Colonic mucosa (tissue), 4 donors: ENCODE measurements around the gene DLX4. TPM values are rescaled to one million over a fixed set of nuclear protein-coding genes. Genes with fewer than 3 reads are reported as not detected.

Source experiments
- DNase-seq: peaks from one replicate; pipeline ENCODE4 v3.0.0-alpha.2; 2020
- H3K27ac ChIP-seq: fragments of 200-600 bp; one replicate; pipeline ENCODE4 v1.8.0; 2021
- H3K27me3 ChIP-seq: fragments of 200-600 bp; one replicate; pipeline ENCODE4 v1.8.0; 2021
- H3K36me3 ChIP-seq: fragments of 200-600 bp; one replicate; pipeline ENCODE4 v1.8.0; 2021
- H3K4me1 ChIP-seq: fragments of 200-600 bp; one replicate; pipeline ENCODE4 v1.8.0; 2021; ENCODE audit warnings: mild to moderate bottlenecking
- H3K4me3 ChIP-seq: fragments of 200-600 bp; one replicate; pipeline ENCODE4 v1.8.0; 2021
- H3K9ac ChIP-seq, 2 donors: one replicate each; pipeline ENCODE4 v1.7.0; 2013; ENCODE audit warnings: control low read depth in 2 of 2, low read depth in 2 of 2, low read length in 2 of 2
- H3K9me3 ChIP-seq: fragments of 200-600 bp; one replicate; pipeline ENCODE4 v1.8.0; 2021
- CTCF ChIP-seq: fragments of 200-600 bp; IDR thresholded peaks from one replicate; pipeline ENCODE4 v1.8.0; 2022; ENCODE audit warnings: antibody characterized with exemption, mild to moderate bottlenecking
- intact Hi-C: fragments of 100-400 bp; cut with DNase I; formaldehyde crosslinking; loops from one replicate; pipeline ENCODE4 v1.14.1; 2022
- total RNA-seq, 2 donors: library from RNA; stranded (reverse); fragmentation: NEBNext Ultra II Directional in 1 of 2; extraction: Animal tissue kit (Norgen Biotek cat#: 25700) in 1 of 2; gene quantifications; one replicate each; pipeline ENCODE4 v1.2.1, GENCODE V29; 2021
- donor health status: healthy.
- donor health status: DM: no; HTN: no; CAD: no.
- donor health status: DM: no; HTN: no; CAD: no.

The DLX4 gene
- total RNA-seq, 2 donors from 2014 or later = 0.49 TPM; not detected in 1

DNA sequence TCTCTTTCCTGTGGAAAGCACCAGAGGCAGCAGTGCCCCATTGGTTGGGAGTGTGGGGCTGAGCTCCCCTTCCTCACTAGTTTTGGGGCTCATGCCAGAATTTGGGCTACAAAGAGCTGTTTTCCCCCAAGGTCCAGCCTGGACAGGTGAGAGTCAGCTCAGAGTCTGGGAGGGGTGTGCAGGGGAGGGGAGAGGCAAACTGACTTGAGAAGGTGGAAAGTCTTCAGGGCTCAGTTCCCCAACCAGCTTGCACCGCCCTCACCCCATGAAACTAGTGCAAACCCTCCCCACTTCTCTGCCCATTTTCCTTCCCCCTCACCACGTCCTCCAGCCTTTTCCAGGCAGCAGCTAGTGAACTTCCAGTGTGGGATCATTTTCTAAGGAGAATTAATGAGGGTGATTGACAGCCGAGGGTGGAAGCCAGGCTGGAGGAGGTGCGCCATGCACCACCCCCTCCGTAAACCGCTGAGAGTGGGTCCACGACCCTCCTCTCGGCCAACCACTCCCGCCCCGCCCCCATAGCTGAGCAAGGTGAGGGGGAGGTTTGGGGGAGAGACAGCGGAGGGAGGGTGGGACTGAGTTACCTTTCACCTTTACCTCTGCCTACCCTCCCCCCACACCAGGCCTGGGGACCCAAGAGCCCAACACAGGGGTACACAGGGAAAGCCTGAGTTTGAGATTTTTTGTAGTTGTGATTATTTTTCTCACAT, 6.2 kb upstream of the DLX4 start:
- peaks cover 50% of the 10 kb centered on the region for H3K27me3 ChIP-seq
- no peak for TF ChIP-seq CTCF

DNA sequence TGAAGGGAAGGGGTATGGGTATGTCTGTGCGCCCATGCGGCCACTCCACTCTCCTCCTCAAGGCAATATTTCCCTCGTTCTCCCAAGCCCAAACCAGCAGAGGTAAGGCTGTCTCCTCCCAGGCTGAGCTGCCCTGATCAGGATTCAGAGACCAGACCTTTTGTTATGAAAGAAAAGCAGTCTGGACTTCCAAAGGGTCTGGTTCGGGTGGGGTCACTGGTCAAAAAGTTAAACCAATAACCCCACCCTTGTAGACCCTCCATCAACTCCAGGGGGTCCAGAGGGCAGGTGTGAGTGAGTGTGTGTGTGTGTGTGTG, 5.7 kb upstream of the DLX4 start:
- intact Hi-C loops = no loop called here
- no peak for DNase-seq
- Histone ChIP-seq H3K27me3 (peaks cover 55% of the 10 kb centered on the region), H3K4me3 (no peak overlapping the region), H3K9ac (no peak overlapping the region), H3K27ac (no peak overlapping the region), H3K9me3 (no peaks in the 10 kb centered on the region), H3K36me3 (no peaks in the 10 kb centered on the region), H3K4me1 (peaks cover 4% of the 10 kb centered on the region)
- no peak for TF ChIP-seq CTCF

More for the DNA sequence above, 6.2 kb upstream of the DLX4 start:
- Histone ChIP-seq H3K27ac (no peak overlapping the region), H3K4me1 (peaks cover 4% of the 10 kb centered on the region), H3K9me3 (no peaks in the 10 kb centered on the region), H3K9ac (no peak overlapping the region), H3K4me3 (no peak overlapping the region), H3K36me3 (no peaks in the 10 kb centered on the region)
- DNase-seq = no peak
- intact Hi-C loops = no loop called here

GRCh38 chr17:49963626-49964302, 5.2 kb upstream of the DLX4 start:
- intact Hi-C loops = no loop called here
- Histone ChIP-seq H3K36me3 (no peaks in the 10 kb centered on the region), H3K27me3 (peaks cover 58% of the 10 kb centered on the region), H3K27ac (no peak overlapping the region), H3K4me3 (no peak overlapping the region), H3K9me3 (no peaks in the 10 kb centered on the region), H3K4me1 (peaks cover 4% of the 10 kb centered on the region), H3K9ac (no peak overlapping the region)
- no peak for DNase-seq
- TF ChIP-seq CTCF = no peak

GRCh38 chr17:49964303-49964768, 4.7 kb upstream of the DLX4 start:
- no peak for TF ChIP-seq CTCF
- Histone ChIP-seq H3K9ac (no peak overlapping the region), H3K27ac (no peak overlapping the region), H3K27me3 (peaks cover 64% of the 10 kb centered on the region), H3K4me3 (no peak overlapping the region), H3K36me3 (no peaks in the 10 kb centered on the region), H3K4me1 (peaks cover 8% of the 10 kb centered on the region), H3K9me3 (no peaks in the 10 kb centered on the region)
- intact Hi-C loops = no loop called here
- no peak for DNase-seq

GRCh38 chr17:49964769-49965523, 4.0 kb upstream of the DLX4 start:
- H3K4me3 ChIP-seq = no peak overlapping the region
- H3K27me3 ChIP-seq = peaks cover 70% of the 10 kb centered on the region
- no peak for TF ChIP-seq CTCF
- H3K36me3 ChIP-seq = no peaks in the 10 kb centered on the region
- H3K9me3 ChIP-seq = no peaks in the 10 kb centered on the region
- peaks cover 10% of the 10 kb centered on the region for H3K4me1 ChIP-seq
- no peak overlapping the region for H3K27ac ChIP-seq
- no peak for DNase-seq
- intact Hi-C loops = no loop called here
- H3K9ac ChIP-seq = no peak overlapping the region
